ENCODE data around the gene AEBP2. TPM values are rescaled to one million over a fixed set of nuclear protein-coding genes. Genes with fewer than 3 reads are reported as not detected.

Gene AEBP2
- total RNA-seq, 6 experiments from 2014 or later, result 9.7 to 18.2 (median 13.4) TPM

- ATAC-seq (no peak), DNase-seq (no peak)
- TF ChIP-seq, protein P1, sequence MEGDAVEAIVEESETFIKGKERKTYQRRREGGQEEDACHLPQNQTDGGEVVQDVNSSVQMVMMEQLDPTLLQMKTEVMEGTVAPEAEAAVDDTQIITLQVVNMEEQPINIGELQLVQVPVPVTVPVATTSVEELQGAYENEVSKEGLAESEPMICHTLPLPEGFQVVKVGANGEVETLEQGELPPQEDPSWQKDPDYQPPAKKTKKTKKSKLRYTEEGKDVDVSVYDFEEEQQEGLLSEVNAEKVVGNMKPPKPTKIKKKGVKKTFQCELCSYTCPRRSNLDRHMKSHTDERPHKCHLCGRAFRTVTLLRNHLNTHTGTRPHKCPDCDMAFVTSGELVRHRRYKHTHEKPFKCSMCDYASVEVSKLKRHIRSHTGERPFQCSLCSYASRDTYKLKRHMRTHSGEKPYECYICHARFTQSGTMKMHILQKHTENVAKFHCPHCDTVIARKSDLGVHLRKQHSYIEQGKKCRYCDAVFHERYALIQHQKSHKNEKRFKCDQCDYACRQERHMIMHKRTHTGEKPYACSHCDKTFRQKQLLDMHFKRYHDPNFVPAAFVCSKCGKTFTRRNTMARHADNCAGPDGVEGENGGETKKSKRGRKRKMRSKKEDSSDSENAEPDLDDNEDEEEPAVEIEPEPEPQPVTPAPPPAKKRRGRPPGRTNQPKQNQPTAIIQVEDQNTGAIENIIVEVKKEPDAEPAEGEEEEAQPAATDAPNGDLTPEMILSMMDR (IDR thresholded peaks at IDR 0.05), result no peak
- TF ChIP-seq POLR2A (IDR thresholded peaks at IDR 0.05), result no peak
- peaks cover 0 to 8% (median 0%) of the 10 kb centered on the region in 4 donors for H3K4me1 ChIP-seq
- H3K27ac ChIP-seq, result no peak overlapping the region
- no peak overlapping the region for H3K4me3 ChIP-seq
- WGBS (ENCODE audit: insufficient coverage, low coverage, low lambda C conversion rate, missing lambda C conversion rate), result 79% methylated on average over 3 of the region's 3 CpGs
- H3K27me3 ChIP-seq, result no peaks in the 10 kb centered on the region
- intact Hi-C loops (cut with DNase I), result no loop called here
- no peaks in the 10 kb centered on the region for H3K9me3 ChIP-seq
- peaks cover 0 to 6% (median 0%) of the 10 kb centered on the region in 4 donors for H3K36me3 ChIP-seq
These were observed 42.7 kb downstream of the AEBP2 start for GRCh38 chr12:19482036-19482435.

DNA sequence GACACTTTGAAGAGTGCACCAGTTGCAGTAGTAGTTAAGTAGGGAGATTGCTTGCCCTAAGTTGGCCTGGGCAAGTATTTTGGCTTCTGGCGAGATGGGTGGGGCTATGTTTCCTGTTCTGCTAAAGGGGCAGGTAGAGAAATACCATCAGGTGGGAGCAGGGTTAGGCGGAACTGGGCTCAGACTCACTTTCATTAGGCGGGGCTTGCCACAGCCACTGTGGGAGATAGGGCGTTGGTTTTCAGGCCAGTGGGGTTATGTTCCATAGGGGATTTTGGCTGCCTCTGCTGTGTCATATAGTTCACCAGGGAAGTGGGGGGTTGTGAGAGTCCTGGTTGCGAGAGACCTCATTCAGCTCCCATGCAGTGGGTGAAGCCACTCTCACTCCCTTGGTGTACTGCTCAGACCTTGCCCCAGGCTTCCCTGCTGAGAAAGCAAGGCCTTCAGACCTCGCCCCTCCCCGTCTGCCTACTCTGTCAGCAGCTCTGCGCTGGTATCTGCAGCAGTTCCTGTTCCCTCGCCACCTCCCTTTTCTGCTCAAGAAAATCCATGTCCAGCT, 43.3 kb downstream of the AEBP2 start:
- no peaks in the 10 kb centered on the region for H3K27me3 ChIP-seq
- 52% methylated on average over 6 of the region's 9 CpGs for WGBS (ENCODE audit: insufficient coverage, low coverage, low lambda C conversion rate, missing lambda C conversion rate)
- H3K9me3 ChIP-seq, result no peaks in the 10 kb centered on the region
- peaks cover 0 to 6% (median 0%) of the 10 kb centered on the region in 4 donors for H3K36me3 ChIP-seq
- intact Hi-C loops (cut with DNase I), result no loop called here
- H3K27ac ChIP-seq, result peak overlapping the region in 1 of 3 donors; percentile 18
- DNase-seq, result peak in 2 of 3 donors; percentile 44 to 49
- ATAC-seq, result peak; percentile 71 to 88 (median 80)
- H3K4me1 ChIP-seq, result peaks cover 0 to 8% (median 0%) of the 10 kb centered on the region in 4 donors
- H3K4me3 ChIP-seq, result no peak overlapping the region
- TF ChIP-seq, protein P1 (IDR thresholded peaks at IDR 0.05), result no peak
- no peak for TF ChIP-seq POLR2A (IDR thresholded peaks at IDR 0.05)

DNA sequence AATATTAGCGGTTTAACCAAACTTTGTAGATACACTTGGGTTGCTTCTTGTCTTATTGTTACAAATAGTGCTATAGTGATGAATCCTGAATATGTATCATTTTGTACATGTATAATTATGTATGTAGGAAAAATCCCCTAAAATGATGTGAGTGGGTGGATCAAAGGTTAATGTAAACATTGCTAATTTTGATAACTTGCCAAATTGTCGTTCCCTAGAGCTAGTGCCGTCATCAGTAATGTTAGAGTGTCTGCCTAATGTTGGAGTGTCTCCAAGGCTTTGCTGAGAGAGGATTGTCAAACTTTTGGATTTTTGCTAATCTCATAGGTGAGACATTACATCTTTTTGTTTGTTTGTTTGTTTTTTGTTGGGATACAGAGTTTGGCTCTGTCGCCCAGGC, 44.4 kb downstream of the AEBP2 start:
- peaks cover 0 to 6% (median 0%) of the 10 kb centered on the region in 4 donors for H3K36me3 ChIP-seq
- no peak overlapping the region for H3K27ac ChIP-seq
- DNase-seq (no peak), ATAC-seq (no peak)
- H3K4me3 ChIP-seq, result no peak overlapping the region
- WGBS (ENCODE audit: insufficient coverage, low coverage, low lambda C conversion rate, missing lambda C conversion rate), result 76% methylated on average over 4 of the region's 4 CpGs
- no peaks in the 10 kb centered on the region for H3K27me3 ChIP-seq
- intact Hi-C loops (cut with DNase I), result no loop called here
- no peak for TF ChIP-seq POLR2A (IDR thresholded peaks at IDR 0.05)
- TF ChIP-seq, protein P1 (IDR thresholded peaks at IDR 0.05), result no peak
- peaks cover 0 to 8% (median 0%) of the 10 kb centered on the region in 4 donors for H3K4me1 ChIP-seq
- no peaks in the 10 kb centered on the region for H3K9me3 ChIP-seq

DNA sequence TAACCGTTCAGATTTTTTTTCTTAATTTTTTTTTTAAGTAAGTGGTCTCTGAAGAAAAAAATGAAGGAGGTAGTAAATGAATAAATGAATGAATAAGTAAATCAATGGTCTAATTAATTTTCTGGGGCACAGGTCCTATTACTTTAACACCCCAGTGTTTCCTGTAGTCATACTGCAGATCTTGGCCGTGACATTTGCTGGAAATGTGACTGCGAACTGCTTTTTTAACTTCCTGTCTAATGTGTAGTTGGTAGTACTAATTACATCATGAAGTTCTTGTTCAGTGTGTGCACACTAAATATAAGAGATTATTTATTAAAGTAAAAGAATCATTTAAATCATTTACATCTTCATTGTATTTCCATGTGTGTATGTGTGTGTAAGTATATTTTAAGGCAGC, 45.4 kb downstream of the AEBP2 start:
- Histone ChIP-seq H3K36me3 (peaks cover 0 to 6% (median 0%) of the 10 kb centered on the region in 4 donors), H3K27ac (no peak overlapping the region), H3K27me3 (no peaks in the 10 kb centered on the region), H3K4me1 (peaks cover 0 to 8% (median 0%) of the 10 kb centered on the region in 4 donors), H3K9me3 (no peaks in the 10 kb centered on the region), H3K4me3 (no peak overlapping the region)
- ATAC-seq (peak in 1 of 4 donors; percentile 19), DNase-seq (no peak)
- 58% methylated on average over 3 of the region's 3 CpGs for WGBS (ENCODE audit: insufficient coverage, low coverage, low lambda C conversion rate, missing lambda C conversion rate)
- intact Hi-C loops (cut with DNase I), result no loop called here
- no peak for TF ChIP-seq POLR2A (IDR thresholded peaks at IDR 0.05)
- TF ChIP-seq, protein P1 (IDR thresholded peaks at IDR 0.05), result no peak
